ENCODE data around the gene PDE8B.

Gene PDE8B

GRCh38 chr5:77230727-77231470 is 20.4 kb downstream of the PDE8B start:
- no peak for DNase-seq (ENCODE audit: low read depth)

DNA sequence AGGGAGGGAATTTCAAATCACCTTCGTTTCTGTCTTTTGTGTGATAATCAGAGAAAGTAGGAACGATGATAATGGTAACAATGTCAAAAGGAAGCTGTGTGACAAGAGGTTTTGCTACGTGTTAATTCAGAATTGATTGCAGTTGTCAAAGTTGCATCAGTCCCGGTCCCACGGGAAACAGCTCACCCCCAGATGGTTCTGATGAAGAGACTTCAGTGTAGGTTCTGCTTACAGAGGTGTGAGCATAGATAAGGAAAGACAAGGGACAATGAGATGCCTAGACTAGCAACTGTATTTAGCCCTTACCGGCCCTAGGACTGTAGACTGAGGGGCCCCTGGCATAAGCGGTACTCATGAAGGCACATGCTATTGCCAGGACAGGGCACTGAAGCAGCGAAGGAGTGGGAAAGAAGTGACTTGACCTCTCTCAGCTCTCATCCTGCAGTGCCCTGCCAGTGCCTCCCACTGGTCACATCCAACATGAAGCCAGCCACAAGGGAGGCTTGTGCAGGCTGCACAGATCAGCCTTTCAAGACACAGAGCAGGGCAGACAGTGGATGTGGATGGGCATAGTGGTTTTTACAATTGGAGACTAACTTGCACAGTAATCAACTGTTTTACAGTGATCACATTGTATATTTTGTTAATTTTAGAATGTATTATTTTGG is 21.1 kb downstream of the PDE8B start:
- no peak for DNase-seq (ENCODE audit: low read depth)

- no peak for DNase-seq (ENCODE audit: low read depth)
Measured at GRCh38 chr5:77232574-77233358, 22.3 kb downstream of the PDE8B start.

DNA sequence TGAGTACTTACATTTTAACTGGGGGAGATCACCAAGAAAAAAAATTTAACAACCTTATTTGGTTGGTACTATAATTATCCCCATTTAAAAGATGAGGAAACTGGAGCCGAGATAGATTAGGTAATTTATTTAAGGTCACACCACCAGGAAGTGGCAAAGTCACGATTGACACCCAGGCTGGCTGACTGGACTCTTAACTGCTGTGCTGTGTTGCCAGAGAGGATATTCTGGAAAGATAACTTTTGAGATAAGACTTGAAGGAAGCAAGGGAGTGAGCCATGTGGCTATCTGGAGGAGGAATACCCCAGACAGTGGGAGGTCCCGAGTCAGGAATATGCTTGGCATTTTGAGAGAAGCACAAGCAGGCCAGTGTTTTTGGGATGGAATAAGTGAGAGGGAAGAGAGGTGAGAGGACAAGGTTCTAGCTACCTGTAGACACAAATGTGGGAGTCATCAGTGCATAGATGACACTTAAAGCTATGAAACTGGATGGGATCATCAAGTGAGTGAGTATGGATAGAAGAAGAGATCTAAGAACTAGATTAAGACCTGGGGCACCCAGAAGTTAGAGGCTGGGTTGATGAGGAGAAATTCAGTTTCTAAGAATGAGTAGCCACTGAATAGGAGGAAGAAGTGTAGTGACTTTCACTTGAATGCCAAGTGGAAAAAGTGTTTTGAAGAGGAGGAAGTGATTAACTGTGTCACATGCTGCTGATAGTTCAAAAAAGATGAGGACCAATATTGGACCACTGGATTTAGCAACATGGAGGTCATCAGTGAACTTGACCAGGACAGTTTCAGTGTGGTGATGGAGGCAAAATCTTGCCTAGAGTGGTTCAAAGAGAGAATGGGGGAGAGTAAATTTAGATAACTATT is 25.6 kb downstream of the PDE8B start:
- no peak for DNase-seq (ENCODE audit: low read depth)

DNA sequence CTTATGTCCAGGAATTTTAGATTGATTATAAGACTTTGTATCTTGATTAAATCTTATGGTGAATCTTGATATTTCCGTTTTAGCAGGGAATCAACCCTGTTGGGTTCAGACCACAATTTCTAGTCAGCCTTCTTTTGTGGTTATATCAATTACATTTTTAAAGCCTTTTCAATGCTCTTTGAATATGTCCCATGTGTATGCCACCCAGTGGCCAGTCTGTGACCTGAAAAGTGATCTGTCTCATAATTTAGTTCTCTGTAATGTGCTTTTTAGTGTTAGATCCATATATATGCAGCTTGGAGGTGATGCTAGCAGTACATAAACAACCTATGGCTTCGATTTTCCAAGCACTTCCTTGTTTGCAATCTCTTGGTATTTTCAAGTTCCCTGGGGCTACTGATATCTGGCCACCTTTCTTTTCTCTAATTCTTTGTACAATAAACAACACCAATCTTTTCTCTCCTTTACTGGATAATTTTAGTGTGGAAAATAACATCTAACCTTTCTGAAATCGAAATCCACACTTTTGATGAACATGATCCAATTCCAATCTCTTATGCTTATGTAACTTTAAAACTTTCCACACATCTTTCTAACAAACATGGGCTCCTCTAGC is 28.8 kb downstream of the PDE8B start:
- no peak for DNase-seq (ENCODE audit: low read depth)

- no peak for DNase-seq (ENCODE audit: low read depth)
Measured at GRCh38 chr5:77241444-77241843, 31.0 kb downstream of the PDE8B start.

GRCh38 chr5:77249475-77249874 is 39.0 kb downstream of the PDE8B start:
- DNase-seq (ENCODE audit: low read depth) = no peak

GRCh38 chr5:77250021-77250420 is 39.5 kb downstream of the PDE8B start:
- DNase-seq (ENCODE audit: low read depth) = no peak

DNA sequence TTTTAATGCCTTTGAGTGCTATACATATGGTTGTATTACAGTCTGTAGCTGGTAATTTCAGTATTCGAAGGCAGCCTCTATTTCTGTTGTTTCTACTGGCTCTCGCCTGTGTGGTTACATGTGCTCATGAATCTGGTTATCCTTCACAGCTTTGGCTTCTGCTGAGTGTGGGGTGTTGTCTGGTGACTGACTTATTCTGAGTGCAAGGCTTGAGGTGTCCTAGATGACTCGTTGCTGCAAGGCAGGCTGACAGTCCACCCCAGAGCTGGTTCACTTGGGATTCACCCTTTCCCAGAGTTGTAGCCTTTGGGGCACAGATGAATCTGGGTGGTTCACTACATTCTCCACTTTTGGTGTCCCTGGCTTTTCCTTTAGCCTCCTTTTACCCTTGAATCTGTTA is 41.4 kb downstream of the PDE8B start:
- DNase-seq (ENCODE audit: low read depth) = no peak

DNA sequence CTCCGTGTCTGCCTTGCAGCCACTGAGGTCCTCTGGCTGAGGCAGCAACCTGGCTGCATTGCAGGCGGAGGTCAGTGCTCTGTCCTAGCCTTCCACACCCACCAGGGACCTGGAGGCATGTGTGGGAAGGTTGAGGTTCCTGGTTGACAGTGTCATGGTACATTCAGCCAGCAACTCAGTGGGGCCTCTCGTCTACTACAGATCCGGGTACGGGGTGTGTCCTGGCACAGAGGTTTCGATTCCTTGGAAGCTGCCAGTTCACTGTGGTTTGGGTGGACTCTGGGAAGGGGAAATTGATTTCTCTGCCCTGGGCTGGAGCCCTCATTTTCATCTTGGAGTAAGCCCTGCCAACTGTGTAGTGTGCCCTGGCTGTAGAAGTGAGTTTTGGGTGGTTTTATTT is 45.1 kb downstream of the PDE8B start:
- DNase-seq (ENCODE audit: low read depth) = no peak

DNA sequence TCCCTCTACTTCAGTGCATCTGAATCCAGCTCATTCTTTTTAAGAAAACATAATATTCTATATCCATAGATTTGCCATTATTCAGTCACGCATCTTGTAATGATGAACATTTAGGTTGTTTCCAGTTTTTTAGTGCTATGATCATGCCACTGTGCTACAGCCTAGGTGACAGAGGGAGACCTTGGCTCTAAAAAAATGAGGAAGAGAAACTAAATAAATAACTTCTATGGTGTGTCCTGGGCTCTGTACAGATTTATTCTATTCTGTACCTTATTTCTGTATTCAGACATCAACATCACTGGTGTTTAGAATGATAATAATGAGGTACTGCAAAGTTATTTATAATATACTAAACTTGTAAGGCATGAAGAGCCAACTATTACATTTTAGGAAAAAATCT is 45.9 kb downstream of the PDE8B start:
- no peak for DNase-seq (ENCODE audit: low read depth)

DNA sequence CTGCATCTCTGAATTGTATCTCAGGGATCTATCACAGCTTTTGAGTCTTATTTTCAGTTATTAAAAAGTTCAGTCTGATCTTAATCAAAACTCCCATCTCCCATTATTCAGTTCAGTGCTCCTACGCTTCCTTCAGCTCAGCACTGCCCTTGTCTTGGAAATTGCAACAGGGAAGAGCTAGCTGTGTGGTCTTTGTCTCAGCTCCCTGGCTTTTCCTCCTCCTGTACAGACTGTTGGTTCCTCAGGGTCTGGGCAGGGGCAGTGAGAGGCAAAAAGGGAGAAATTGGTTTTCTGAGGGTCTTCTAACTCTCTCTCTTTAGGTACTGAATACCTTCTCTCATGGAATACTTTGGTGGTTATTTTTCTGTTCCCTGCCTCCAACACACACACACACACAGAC is 48.2 kb downstream of the PDE8B start:
- DNase-seq (ENCODE audit: low read depth) = no peak

- no peak for DNase-seq (ENCODE audit: low read depth)
Measured at GRCh38 chr5:77259476-77259875, 49.0 kb downstream of the PDE8B start.

- DNase-seq (ENCODE audit: low read depth) = no peak
Measured at GRCh38 chr5:77262697-77263096, 52.2 kb downstream of the PDE8B start.

- DNase-seq (ENCODE audit: low read depth) = no peak
Measured at GRCh38 chr5:77266291-77266690, 55.8 kb downstream of the PDE8B start.

- DNase-seq (ENCODE audit: low read depth) = no peak
Measured at GRCh38 chr5:77267496-77267895, 57.0 kb downstream of the PDE8B start.

- DNase-seq (ENCODE audit: low read depth) = no peak
Measured at GRCh38 chr5:77272206-77272605, 61.7 kb downstream of the PDE8B start.

- no peak for DNase-seq (ENCODE audit: low read depth)
Measured at GRCh38 chr5:77277759-77278158, 67.3 kb downstream of the PDE8B start.

DNA sequence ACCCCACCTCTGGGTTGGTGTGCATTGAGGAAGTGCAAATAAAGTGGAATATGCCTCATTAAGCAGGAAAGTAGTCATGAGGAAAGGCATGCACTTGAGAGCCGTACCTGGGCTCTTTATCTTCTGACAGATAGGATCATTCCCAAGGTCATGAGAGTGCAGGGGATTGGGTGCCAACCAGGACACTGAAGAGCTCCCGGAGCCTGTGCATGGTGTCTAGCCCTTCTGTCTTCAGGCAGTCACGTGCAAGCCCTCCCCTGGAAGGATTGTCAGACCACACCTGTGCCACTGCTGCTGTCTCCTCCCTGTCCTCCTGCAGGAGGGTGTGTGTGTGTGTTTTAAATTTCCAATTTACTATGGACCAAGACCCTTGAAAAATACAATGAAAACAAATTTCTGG is 69.6 kb downstream of the PDE8B start:
- no peak for DNase-seq (ENCODE audit: low read depth)

GRCh38 chr5:77281969-77282336 is 71.5 kb downstream of the PDE8B start:
- DNase-seq (ENCODE audit: low read depth) = no peak

GRCh38 chr5:77282337-77283027 is 72.0 kb downstream of the PDE8B start:
- no peak for DNase-seq (ENCODE audit: low read depth)

All from activated gamma-delta T cell treated with anti-CD3 and anti-CD28 coated beads, Interleukin-2, amount 50 U/mL, for 16 hours (primary cell).